VCaP (cell line): Measurements from ENCODE around the gene DLX3.
A peak's percentile ranks its signal among the peaks of the same experiment; 100 is the strongest.

Source experiments
- H3K27ac ChIP-seq: fragments of 450-650 bp; 2 replicates; pipeline ENCODE4 v1.5.1; 2017
- CTCF ChIP-seq: fragments of 450-650 bp; conservative IDR thresholded peaks from 2 replicates; pipeline ENCODE4 v1.5.1; 2017; ENCODE audit warnings: mild to moderate bottlenecking, moderate library complexity

The DLX3 gene

GRCh38 chr17:49969134-49969759 is 25.8 kb downstream of the DLX3 start, which contains the start of gene DLX4:
Gene DLX4 (plus strand): TSS chr17:49969190. CDS start chr17:49969469, 279 bp downstream.
- TF ChIP-seq CTCF: no peak

GRCh38 chr17:49968405-49969133 is 26.5 kb downstream of the DLX3 start:
- TF ChIP-seq CTCF: no peak
- H3K27ac ChIP-seq: peak overlapping the region; percentile 65; the same call in 1 of the 2 replicates

More at GRCh38 chr17:49969134-49969759, 25.8 kb downstream of the DLX3 start, which contains the start of gene DLX4:
- H3K27ac ChIP-seq: peak within 1 kb of the TSS; percentile 65; the same call in 1 of the 2 replicates

- H3K27ac ChIP-seq: peak overlapping the region; percentile 65; the same call in 1 of the 2 replicates
- TF ChIP-seq CTCF: no peak
Measured at GRCh38 chr17:49967621-49968404, 27.2 kb downstream of the DLX3 start.

GRCh38 chr17:49967205-49967604 is 27.8 kb downstream of the DLX3 start:
- H3K27ac ChIP-seq: no peak overlapping the region
- no peak for TF ChIP-seq CTCF

- TF ChIP-seq CTCF: no peak
Measured at GRCh38 chr17:49966767-49967166, 28.3 kb downstream of the DLX3 start.

GRCh38 chr17:49965524-49965909 is 29.5 kb downstream of the DLX3 start:
- H3K27ac ChIP-seq: no peak overlapping the region
- TF ChIP-seq CTCF: no peak

More at GRCh38 chr17:49966767-49967166, 28.3 kb downstream of the DLX3 start:
- no peak overlapping the region for H3K27ac ChIP-seq
